CD4-positive, alpha-beta T cell treated with Interleukin-10 for 1 hour (primary cell): ENCODE results near the gene APLP2.
"Not testable (repeated sequence)": the region's sequence is repeated elsewhere in the genome, so short reads cannot be mapped to it uniquely, and the experiment has no call there.

Source experiments
- DNase-seq: peaks from one replicate; pipeline ENCODE4 v3.0.0-alpha.2; 2020

The APLP2 gene

DNA sequence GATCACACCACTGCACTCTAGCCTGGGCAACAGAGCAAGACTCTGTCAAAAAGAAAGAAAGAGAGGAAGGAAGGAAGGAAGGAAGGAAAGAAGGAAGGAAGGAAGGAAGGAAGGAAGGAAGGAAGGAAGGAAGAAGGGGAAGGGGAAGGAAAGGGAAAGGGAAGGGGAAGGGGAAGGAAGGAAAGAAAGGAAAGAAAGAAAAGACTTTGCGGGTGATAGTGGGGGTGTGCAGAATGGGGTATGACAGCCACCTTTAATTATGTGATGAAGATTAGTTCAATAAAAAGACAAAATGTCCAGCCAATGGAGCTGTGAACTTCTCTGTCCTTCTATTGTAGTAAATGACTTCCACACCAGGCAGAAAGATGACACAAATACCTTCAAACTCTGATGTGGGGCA, 8.7 kb upstream of the APLP2 start:
- no peak for DNase-seq

GRCh38 chr11:130062026-130062425, 7.7 kb upstream of the APLP2 start:
- no peak for DNase-seq

DNA sequence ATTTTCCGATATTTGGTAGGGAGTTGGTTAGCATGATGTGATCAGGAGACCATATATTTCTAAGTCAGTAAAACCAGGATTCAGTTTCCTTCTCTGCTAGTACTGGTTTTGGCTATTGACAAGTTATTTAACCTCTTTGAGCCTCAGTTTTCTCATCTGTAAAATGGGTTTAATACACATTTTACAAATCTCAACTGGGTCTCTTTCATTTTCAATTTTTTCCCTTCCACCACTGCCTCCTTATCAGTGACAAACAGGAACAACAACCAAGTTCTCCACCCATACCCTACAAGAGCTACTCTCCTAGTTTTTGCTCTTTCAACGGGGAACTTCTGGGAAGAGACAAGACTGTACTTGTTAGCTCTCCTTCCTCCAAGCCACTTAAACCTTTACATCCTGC, 6.2 kb upstream of the APLP2 start:
- no peak for DNase-seq

- DNase-seq = no peak
These were observed 5.1 kb upstream of the APLP2 start for GRCh38 chr11:130064596-130064995.

DNA sequence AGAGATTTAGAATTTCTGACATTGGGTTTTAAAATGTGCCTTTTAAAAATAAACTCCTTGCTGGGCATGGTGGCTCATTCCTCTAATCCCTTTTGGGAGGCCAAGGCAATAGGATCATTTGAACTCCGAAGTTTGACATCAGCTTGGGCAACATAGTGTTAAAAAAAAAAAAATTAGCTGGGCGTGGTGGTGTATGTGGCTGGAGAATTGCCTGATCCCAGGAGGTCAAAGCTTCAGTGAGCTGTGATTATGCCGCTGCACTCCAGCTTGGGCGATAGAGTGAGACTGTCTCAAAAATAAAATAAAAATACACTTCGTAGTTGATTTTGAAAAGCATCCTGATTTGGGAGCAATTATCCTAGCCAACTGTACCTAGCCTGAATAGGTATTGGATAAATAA, 3.4 kb upstream of the APLP2 start:
- no peak for DNase-seq

DNA sequence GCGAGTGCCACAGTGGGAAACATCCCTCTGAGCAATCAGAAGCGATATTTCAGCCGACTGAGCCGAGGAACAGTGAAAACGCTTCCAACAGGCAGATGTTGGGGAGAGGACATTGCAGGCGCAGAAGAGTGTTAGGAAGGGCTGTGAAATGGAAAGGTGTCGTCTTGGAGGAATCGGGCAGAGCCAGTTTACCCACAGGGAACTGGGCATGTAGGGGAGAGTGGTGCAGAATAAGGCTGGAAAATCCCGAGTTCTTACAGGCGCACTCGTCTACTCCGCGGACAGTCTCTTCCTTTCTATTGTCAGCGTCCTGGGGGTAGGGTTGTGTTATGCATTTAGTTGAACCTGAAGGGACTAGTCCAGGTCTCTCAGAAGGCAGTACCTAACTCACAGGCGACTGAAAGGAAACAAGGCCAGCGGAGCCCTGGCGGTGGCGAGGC, 1.1 kb upstream of the APLP2 start:
- no peak for DNase-seq

- DNase-seq = peak; percentile 75
These were observed 572 bp upstream of the APLP2 start for GRCh38 chr11:130068986-130069658.

- DNase-seq = peak; percentile 45
These were observed 583 bp downstream of the APLP2 start for GRCh38 chr11:130070109-130070845.

DNA sequence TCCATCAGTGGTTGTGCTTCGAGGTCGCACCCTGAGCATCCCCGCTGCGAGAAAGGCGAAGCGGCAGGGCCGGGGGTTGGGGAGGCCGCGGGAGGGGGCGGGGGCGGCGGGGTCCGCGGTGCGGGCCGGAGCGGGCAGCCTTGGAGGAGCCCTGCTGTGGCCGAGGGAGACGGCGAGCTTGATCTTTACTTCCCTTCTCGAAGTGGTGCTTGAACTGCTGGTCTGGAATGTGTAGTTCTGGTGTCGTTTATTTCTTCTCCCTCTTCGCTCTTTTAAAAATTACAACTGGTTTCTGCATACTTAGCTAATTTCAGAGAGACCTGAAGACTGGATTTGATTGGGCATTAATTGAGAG, 1.1 kb downstream of the APLP2 start:
- DNase-seq = no peak

DNA sequence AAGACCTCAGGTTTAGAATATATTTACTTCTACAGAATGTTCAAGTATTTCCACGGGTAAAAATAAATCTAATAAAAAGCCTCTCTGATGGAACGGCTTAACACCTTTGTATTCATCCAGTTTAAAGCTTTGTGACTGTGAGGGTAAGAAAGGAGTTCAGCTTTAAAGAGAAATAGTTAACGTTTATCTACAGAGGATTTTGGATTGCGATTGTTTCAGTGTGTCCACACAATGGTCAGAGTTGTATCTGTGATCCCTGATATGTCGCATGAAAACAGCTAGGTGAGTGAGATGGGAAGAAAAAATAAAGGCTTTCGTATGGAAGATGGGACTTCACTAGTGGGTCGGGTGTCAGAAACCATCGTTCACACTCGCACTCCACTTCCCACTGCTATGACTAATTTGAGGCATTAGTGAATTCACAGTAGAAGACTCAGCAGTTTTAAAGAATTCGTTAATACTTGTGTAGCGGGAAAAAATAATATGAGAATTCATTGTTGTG, 1.6 kb downstream of the APLP2 start:
- peak; percentile 10 for DNase-seq

- DNase-seq = no peak
These were observed 5.0 kb downstream of the APLP2 start for GRCh38 chr11:130074736-130075135.

DNA sequence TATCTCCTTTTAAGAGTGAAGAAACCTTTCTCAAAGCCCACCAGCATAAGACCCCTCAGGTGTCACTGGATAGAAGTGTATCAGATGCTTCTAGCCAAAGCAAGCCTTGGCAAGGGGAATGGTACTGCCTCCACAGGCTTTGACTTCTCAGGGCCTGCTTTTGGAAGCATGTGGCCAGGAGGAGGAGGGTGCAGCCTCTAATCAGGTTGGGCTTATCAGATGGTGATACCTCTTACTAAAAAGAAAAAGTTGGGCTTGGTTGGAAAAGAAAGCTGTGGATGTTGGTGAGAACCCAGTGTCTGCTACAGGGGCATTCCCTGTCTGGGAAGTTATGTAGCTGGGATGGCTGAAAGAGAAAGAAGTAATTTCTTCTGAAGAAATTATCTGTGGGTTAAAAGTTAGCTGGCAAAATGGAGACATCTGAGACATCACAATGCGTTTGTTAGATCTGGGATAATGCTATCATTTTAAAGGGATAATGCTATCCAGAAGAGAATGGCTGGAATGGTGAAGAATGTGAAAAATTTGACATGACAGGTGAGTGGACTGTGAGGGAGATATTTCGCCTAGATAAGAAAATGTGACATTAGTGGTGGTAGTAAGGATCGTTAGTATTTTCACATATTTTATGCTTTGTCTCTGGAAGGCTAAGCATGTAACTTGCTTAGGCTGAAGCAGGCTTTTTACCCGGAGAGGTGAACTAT, 7.2 kb downstream of the APLP2 start:
- DNase-seq = no peak

- DNase-seq = no peak
These were observed 8.0 kb downstream of the APLP2 start for GRCh38 chr11:130077671-130078070.

- DNase-seq = no peak
These were observed 8.4 kb downstream of the APLP2 start for GRCh38 chr11:130078080-130078479.

DNA sequence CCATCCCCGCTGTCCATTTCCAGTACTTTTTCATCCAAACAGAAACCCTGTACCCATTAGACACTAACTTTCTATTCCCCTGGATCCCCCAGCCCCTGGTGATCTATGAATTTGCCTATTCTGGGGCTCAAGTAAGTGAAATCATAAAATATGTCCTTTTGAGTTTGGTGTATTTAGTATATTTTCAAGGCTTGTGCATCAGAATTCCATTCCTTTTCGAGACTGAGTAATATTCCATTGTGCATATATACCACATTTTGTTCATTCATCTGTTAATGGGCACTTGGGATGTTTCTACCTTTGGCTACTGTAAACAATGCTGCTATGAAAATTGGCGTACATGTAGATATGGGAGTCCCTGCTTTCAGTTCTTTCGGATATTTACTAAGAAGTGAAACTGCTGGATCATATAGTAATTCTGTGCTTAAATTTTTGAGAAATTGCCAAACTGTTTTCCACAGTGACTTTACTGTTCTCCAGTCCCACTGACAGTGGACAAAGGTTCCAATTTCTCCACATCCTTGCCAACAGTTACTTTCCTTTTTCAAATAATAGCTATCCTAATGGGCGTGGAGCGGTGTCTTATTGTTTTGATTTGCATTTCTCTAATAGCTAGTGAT, 16.1 kb downstream of the APLP2 start:
- DNase-seq = no peak

DNA sequence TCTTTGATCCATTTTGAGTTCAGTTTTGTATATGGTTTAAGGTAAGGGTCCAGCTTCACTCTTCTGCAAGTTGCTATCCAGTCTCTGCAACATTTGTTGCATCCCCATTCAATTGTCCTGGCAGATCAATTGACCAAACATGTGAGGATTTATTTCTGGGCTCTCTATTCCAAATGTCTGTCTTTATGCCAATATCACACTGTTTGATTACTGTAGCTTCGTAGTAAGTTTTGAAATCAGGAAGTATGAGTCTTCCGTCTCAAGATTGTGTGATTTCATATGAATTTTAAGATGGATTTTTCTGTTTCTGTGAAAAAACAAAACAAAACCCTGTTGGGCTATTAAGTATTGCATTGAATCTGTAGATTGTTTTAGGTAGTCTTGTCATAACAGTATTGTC, 17.0 kb downstream of the APLP2 start:
- no peak for DNase-seq

- peak; percentile 14 for DNase-seq
These were observed 17.7 kb downstream of the APLP2 start for GRCh38 chr11:130087294-130087926.

GRCh38 chr11:130088217-130088616, 18.5 kb downstream of the APLP2 start:
- no peak for DNase-seq

DNA sequence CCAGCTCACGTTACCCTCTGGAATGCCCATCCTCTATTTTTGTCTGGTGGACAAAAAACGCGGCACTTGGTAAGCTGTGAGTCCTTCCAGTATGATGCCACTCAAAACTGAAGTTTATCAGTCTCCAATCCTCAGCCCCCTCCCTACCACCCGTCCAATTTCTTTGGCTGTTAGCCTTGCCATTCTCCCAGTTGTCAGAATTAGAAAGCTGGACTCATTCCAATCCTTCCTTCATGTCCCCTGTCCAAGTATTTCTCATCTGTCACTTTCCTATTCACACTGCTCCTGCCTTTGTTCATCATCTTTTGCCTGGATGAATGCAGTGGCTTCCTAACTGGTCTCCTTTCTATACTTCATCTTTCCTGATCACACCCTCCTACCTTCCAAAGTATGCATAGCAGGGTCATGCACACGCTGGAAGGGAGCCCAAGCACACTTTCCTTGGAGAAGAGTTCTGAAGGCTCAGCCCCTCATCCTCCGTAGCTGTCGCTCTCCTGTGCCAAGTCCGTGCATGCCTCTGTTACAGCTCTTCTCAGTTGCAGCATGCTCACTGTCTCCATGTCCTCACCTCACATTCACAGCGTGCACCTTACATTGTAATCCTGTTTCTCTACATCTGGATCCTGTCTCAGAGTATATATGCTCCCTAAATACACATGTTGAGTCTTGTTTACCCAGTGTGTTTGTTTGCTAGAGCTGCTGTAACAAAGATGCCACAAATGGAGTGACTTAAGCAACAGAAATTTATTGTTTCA, 19.4 kb downstream of the APLP2 start:
- no peak for DNase-seq

DNA sequence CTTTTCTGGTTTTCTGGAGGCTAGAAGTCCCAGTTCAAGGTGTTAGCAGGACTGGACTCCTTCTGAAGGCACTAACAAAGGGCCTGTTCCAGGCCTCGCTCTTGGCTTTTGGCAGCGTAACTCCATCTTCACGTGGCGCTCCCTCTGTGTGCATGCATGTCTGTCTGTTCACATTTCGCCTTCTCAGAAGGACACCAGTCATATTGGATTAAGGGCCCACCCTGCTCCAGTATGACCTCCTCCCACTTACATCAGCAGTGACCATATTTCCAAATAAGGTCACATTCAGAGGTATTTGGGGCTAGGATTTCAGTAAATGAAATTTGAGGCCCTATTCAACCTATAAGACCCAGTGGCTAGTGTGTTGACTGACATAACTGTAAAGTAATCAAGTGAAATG, 20.0 kb downstream of the APLP2 start:
- DNase-seq = no peak

DNA sequence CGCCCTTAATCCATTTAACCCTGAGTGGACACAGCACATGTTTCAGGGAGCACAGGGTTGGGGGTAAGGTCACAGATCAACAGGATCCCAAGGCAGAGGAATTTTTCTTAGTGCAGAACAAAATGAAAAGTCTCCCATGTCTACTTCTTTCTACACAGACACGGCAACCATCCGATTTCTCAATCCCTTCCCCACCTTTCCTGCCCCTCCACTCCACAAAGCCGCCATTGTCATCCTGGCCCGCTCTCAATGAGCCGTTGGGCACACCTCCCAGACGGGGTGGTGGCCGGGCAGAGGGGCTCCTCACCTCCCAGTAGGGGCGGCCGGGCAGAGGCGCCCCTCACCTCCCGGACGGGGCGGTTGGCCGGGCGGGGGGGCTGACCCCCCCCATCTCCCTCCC, 20.8 kb downstream of the APLP2 start:
- not testable (repeated sequence) for DNase-seq

DNA sequence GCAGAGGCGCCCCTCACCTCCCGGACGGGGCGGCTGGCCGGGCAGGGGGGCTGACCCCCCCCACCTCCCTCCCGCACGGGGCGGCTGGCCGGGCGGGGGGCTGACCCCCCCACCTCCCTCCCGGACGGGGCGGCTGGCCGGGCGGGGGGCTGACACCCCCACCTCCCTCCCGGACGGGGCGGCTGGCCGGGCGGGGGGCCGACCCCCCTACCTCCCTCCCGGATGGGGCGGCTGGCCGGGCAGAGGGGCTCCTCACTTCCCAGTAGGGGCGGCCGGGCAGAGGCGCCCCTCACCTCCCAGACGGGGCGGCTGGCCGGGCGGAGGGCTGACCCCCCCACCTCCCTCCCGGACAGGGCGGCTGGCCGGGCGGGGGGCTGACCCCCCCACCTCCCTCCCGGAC, 21.5 kb downstream of the APLP2 start:
- DNase-seq = not testable (repeated sequence)
